ENCODE results near the gene RASGEF1C.

Gene RASGEF1C

DNA sequence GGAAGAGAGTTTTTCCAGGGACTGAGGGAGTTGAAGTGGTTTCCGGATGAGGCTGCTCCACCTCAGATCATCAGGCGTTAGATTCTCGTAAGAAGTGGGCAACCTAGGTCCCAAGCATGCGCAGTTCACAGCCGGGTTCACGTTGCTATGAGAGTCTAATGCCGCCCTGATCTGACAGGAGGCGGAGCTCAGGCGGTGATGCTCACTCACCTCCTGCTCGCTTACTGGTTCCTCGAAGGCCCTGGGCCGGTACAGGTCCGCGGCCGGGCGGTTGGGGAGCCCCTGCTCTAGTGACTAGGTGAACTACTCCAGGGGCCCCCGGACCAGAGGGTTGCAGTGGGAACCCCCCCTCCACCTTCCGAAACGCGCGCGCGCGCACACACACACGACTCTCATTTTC, 136.5 kb downstream of the RASGEF1C start:
- DNase-seq (ENCODE audit: low read depth), result no peak
- TF ChIP-seq, protein P1, sequence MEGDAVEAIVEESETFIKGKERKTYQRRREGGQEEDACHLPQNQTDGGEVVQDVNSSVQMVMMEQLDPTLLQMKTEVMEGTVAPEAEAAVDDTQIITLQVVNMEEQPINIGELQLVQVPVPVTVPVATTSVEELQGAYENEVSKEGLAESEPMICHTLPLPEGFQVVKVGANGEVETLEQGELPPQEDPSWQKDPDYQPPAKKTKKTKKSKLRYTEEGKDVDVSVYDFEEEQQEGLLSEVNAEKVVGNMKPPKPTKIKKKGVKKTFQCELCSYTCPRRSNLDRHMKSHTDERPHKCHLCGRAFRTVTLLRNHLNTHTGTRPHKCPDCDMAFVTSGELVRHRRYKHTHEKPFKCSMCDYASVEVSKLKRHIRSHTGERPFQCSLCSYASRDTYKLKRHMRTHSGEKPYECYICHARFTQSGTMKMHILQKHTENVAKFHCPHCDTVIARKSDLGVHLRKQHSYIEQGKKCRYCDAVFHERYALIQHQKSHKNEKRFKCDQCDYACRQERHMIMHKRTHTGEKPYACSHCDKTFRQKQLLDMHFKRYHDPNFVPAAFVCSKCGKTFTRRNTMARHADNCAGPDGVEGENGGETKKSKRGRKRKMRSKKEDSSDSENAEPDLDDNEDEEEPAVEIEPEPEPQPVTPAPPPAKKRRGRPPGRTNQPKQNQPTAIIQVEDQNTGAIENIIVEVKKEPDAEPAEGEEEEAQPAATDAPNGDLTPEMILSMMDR (IDR thresholded peaks at IDR 0.05; ENCODE audit: control insufficient read depth, extremely low read depth, insufficient read depth), result no peak
- H3K4me3 ChIP-seq (ENCODE audit: low read depth, low read length), result no peak overlapping the region

- TF ChIP-seq, protein P1 (IDR thresholded peaks at IDR 0.05; ENCODE audit: control insufficient read depth, extremely low read depth, insufficient read depth), result no peak
- DNase-seq (ENCODE audit: low read depth), result no peak
- no peak overlapping the region for H3K4me3 ChIP-seq (ENCODE audit: low read depth, low read length)
Observed at GRCh38 chr5:180072256-180072548, 136.8 kb downstream of the RASGEF1C start.

- no peak for DNase-seq (ENCODE audit: low read depth)
- peak within 1 kb of the TSS; percentile 69 for H3K4me3 ChIP-seq (ENCODE audit: low read depth, low read length)
- TF ChIP-seq, protein P1 (IDR thresholded peaks at IDR 0.05; ENCODE audit: control insufficient read depth, extremely low read depth, insufficient read depth), result no peak
Observed at GRCh38 chr5:180071531-180072255, 137.3 kb downstream of the RASGEF1C start, which contains the start of gene RNF130. Gene RNF130, minus strand, starts transcription at chr5:180071759. Its CDS starts 57 bp downstream, at chr5:180071702.

DNA sequence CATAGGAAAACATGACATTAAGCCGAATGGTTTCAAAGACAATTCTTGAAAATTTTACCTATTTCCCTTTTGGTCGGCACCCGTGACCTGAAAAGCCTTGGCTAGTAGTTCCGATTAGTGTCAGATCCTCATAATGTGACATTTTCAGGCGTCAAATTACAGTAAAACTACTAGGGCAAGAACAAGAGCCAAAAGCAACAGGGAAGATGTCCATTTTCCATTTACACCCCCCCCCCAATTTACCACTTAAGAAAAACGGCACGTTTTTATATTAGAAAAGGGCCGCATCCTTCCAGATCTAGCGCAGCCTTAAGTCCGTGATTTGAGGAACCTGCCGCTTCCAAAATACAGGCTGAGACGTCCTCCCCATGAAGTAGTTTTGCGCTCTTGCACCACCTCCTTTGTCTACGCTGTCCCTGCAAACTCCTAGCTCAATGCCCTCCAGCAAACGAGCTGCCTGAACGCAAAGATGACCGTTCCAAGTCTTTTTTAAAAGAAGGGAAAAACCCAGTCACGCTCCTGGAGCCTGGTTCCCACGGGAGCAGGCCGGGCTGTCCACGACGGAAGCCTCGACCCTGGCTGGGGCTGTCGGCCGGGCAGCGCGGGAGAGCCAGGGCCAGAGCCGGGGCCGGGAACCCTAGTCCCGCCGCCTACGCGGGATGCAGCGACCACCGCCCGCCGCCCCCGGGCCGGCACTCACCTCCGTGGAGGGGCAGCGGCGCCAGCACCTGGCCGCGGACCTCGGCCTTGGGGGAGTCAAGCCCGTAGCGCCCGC, 138.1 kb downstream of the RASGEF1C start:
- DNase-seq (ENCODE audit: low read depth), result no peak
- H3K4me3 ChIP-seq (ENCODE audit: low read depth, low read length), result peak overlapping the region; percentile 69
- TF ChIP-seq, protein P1 (IDR thresholded peaks at IDR 0.05; ENCODE audit: control insufficient read depth, extremely low read depth, insufficient read depth), result no peak

DNA sequence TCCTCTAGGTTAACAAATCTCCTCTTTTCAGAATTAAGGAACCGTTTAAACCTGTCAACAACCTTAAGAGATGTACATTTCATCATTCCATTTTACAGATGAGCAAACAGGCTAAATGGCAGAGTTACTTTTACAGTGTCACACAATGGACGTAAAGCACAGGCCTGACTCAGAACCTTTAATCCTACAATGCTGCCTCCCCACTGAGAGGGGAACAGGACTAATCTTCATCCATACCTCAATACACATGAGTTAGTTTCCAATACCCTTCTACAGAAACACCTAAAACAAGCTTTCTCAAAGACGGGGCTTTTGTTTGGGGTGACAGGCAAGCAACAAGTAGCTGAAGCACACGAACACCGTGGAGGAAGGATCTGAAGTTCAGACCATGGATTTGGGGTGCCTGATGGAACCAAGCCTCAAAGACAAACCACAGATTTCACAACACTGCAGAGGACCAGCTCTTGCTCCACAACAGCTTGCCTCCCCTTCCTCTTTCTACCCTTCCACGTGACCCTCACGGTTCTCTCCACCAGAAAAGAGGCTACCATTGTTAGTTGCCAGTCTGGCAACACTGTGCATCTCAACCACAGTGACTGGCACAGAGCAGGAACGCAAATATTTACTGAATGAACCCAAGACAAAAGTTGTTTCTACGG, 139.3 kb downstream of the RASGEF1C start:
- peak overlapping the region; percentile 69 for H3K4me3 ChIP-seq (ENCODE audit: low read depth, low read length)
- no peak for DNase-seq (ENCODE audit: low read depth)
- TF ChIP-seq, protein P1 (IDR thresholded peaks at IDR 0.05; ENCODE audit: control insufficient read depth, extremely low read depth, insufficient read depth), result no peak

DNA sequence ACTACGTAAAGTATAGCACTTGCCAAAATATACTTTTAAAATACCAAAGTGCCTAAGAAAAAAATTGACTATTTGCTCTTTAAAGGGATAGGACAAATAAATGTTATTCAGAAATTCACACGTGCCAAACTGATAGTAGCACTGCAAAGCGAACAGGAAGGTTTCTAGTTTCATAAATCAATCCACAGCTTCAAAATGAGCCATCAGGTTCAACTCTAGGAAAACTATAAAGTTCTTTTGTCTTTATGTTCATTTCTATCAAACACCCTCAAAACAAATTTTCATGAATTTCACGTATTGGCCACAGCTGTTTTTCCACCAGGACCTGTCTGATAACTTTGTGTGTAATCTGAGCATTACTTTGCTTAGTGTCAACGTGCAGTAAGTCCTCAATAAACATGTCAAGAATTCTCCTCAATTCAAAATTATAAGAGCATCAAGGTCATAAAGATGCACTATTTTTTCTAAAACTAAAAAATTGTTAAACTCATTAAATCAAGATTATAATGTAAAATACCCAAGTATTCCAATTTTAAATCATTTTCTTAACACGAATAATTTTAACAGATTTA, 140.4 kb downstream of the RASGEF1C start:
- H3K4me3 ChIP-seq (ENCODE audit: low read depth, low read length), result peak overlapping the region; percentile 33
- TF ChIP-seq, protein P1 (IDR thresholded peaks at IDR 0.05; ENCODE audit: control insufficient read depth, extremely low read depth, insufficient read depth), result no peak
- no peak for DNase-seq (ENCODE audit: low read depth)

Data from LNCaP clone FGC (cell line).